K562 (cell line): ENCODE results near the gene RBM3. TPM values are rescaled to one million over a fixed set of nuclear protein-coding genes. Genes with fewer than 3 reads are reported as not detected.
A peak's percentile ranks its signal among the peaks of the same experiment; 100 is the strongest.

Source experiments
- E2F6 ChIP-seq, 2 experiments: IDR thresholded peaks; 2 replicates each; pipeline ENCODE4 v1.6.1; 2011; ENCODE audit warnings: borderline replicate concordance in 1 of 2, control low read depth in 1 of 2, low read depth in 1 of 2, low read length in 1 of 2, mild to moderate bottlenecking in 1 of 2, mixed read lengths in 1 of 2, moderate library complexity in 1 of 2; ENCODE audit not compliant: insufficient read depth in 1 of 2, insufficient read length in 1 of 2, poor library complexity in 1 of 2, severe bottlenecking in 1 of 2; ENCODE audit errors: extremely low read depth in 1 of 2
- IFI16 ChIP-seq: fragments of 250-450 bp; sonication (Bioruptor Pico); IDR thresholded peaks from 2 replicates; pipeline ENCODE4 v2.1.2; 2022; ENCODE audit warnings: mild to moderate bottlenecking, inconsistent platforms
- RBFOX2 ChIP-seq: fragments of 200-400 bp; formaldehyde crosslinking; IDR thresholded peaks from 2 replicates; pipeline ENCODE4 v1.6.1; 2017; ENCODE audit warnings: low read depth, mild to moderate bottlenecking, low read length, moderate library complexity
- RREB1 ChIP-seq: fragments of 250-450 bp; sonication (Bioruptor Pico); IDR thresholded peaks from 2 replicates; pipeline ENCODE4 v1.4.0; 2020
- TAL1 ChIP-seq: fragments of 450-650 bp; IDR thresholded peaks from 2 replicates; pipeline ENCODE4 v1.6.1; 2016; ENCODE audit warnings: mild to moderate bottlenecking
- ZHX1 ChIP-seq: fragments of 150-350 bp; conservative IDR thresholded peaks from 2 replicates; pipeline ENCODE4 v1.6.1; 2014; ENCODE audit warnings: low read length
- ZNF57 ChIP-seq: fragments of 450-650 bp; formaldehyde crosslinking; IDR thresholded peaks from 2 replicates; pipeline ENCODE4 v1.4.0; 2020; ENCODE audit warnings: mild to moderate bottlenecking, moderate library complexity
- polyA plus RNA-seq, 8 experiments: library from polyadenylated mRNA; depleted of rRNA in 4 of 8; stranded (reverse) in 5 of 8; unstranded in 3 of 8; fragments of >200 nt; fragmentation: Nextera tagmentation in 2 of 8; fragmentation: Illumina TruSeq in 1 of 8; extraction: Ambion mirVana in 2 of 8; extraction: Trizol in 1 of 8; gene quantifications; 2 replicates each; pipeline versions ENCODE4 v1.2.1 to v1.2.3, GENCODE V29; 2011 to 2014; ENCODE audit warnings: inconsistent platforms in 1 of 8, missing spikeins in 1 of 8
- total RNA-seq, 7 experiments: library from RNA; depleted of rRNA in 6 of 7; stranded (reverse); fragments of >200 nt in 6 of 7; fragmentation: Illumina TruSeq in 2 of 7; extraction: Trizol in 2 of 7; gene quantifications; 2 replicates each; pipeline versions ENCODE4 v1.2.1 to v1.2.3, GENCODE V29; 2011 to 2021; ENCODE audit warnings: low replicate concordance in 1 of 7
- TF ChIP-seq, protein P1 (sequence below): sonication (generic); formaldehyde crosslinking; IDR thresholded peaks from 2 replicates; pipeline ENCODE4 v1.8.0; 2023; ENCODE audit warnings: mild to moderate bottlenecking, missing genetic modification reagents

Gene RBM3
- total and polyA plus RNA-seq, 9 of the 15 experiments (the other 6 are each of a cell fraction or from before 2014, with no cell fraction given) = 70.3 to 272 (median 209) TPM

GRCh38 chrX:48539345-48540027 lies 34.8 kb upstream of the RBM3 start, which contains the start of gene TBC1D25 (continued):
- TF ChIP-seq ZHX1 (no peak), IFI16 (CRISPR knock-in tag) (no peak), RBFOX2 (peak; percentile 80), RREB1 (no peak), E2F6 (IDR thresholded peaks at IDR 0.05; ENCODE audit: borderline replicate concordance in 1 of 2, extremely low read depth in 1 of 2, insufficient read depth in 1 of 2, insufficient read length in 1 of 2, low read depth in 1 of 2, low read length in 1 of 2, poor library complexity in 1 of 2, severe bottlenecking in 1 of 2) (peak in 1 of 2 experiments; percentile 75), ZNF57 (CRISPR knock-in tag) (no peak), TAL1 (no peak)
- TF ChIP-seq, protein P1, sequence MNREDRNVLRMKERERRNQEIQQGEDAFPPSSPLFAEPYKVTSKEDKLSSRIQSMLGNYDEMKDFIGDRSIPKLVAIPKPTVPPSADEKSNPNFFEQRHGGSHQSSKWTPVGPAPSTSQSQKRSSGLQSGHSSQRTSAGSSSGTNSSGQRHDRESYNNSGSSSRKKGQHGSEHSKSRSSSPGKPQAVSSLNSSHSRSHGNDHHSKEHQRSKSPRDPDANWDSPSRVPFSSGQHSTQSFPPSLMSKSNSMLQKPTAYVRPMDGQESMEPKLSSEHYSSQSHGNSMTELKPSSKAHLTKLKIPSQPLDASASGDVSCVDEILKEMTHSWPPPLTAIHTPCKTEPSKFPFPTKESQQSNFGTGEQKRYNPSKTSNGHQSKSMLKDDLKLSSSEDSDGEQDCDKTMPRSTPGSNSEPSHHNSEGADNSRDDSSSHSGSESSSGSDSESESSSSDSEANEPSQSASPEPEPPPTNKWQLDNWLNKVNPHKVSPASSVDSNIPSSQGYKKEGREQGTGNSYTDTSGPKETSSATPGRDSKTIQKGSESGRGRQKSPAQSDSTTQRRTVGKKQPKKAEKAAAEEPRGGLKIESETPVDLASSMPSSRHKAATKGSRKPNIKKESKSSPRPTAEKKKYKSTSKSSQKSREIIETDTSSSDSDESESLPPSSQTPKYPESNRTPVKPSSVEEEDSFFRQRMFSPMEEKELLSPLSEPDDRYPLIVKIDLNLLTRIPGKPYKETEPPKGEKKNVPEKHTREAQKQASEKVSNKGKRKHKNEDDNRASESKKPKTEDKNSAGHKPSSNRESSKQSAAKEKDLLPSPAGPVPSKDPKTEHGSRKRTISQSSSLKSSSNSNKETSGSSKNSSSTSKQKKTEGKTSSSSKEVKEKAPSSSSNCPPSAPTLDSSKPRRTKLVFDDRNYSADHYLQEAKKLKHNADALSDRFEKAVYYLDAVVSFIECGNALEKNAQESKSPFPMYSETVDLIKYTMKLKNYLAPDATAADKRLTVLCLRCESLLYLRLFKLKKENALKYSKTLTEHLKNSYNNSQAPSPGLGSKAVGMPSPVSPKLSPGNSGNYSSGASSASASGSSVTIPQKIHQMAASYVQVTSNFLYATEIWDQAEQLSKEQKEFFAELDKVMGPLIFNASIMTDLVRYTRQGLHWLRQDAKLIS (CRISPR knock-in tag) = no peak
